SK-N-SH (cell line): ENCODE results near the gene HSPB7. TPM values are rescaled to one million over a fixed set of nuclear protein-coding genes. Genes with fewer than 3 reads are reported as not detected.
A peak's percentile ranks its signal among the peaks of the same experiment; 100 is the strongest.

Experiments used
- CTCF ChIA-PET: fragments of 300-600, 350-600 bp; formaldehyde crosslinking; extraction: SDS; loops from one replicate; lab custom pipeline; 2021; lab: Yijun Ruan, JAX
- POLR2A ChIA-PET: fragments of 350-600 bp; sonication (Branson Sonifier 250); formaldehyde crosslinking; extraction: SDS; loops from one replicate; lab custom pipeline; 2020; ENCODE audit warnings: antibody characterized with exemption, inconsistent platforms; lab: Yijun Ruan, JAX
- DNase-seq: peaks from one replicate; pipeline ENCODE4 v3.0.0; 2012
- H2AFZ ChIP-seq: fragments of 200-600 bp; sonication (generic); 2 replicates; pipeline ENCODE4 v1.8.1; 2016; ENCODE audit warnings: antibody characterized with exemption, mild to moderate bottlenecking, low read depth
- H3F3A ChIP-seq: fragments of 200-600 bp; sonication (generic); replicated peaks from 2 replicates; pipeline ENCODE3; 2016; ENCODE audit warnings: antibody characterized with exemption, mild to moderate bottlenecking; ENCODE audit not compliant: insufficient read depth
- H3K27ac ChIP-seq, 2 experiments: fragments of 200-500 bp in 1 of 2; fragments of 200-600 bp in 1 of 2; sonication (Bioruptor generic) in 1 of 2; sonication (generic), shearing (Covaris generic) in 1 of 2; 2 replicates each; pipeline versions ENCODE4 v1.5.1 to v1.6.1; 2014 to 2016; ENCODE audit warnings: low read depth in 2 of 2, inconsistent platforms in 1 of 2, low read length in 1 of 2, mild to moderate bottlenecking in 1 of 2, mixed read lengths in 1 of 2
- H3K27me3 ChIP-seq: fragments of 200-600 bp; sonication (generic), shearing (Covaris generic); 2 replicates; pipeline ENCODE4 v1.6.1; 2016; ENCODE audit warnings: mixed run types; ENCODE audit not compliant: insufficient read depth
- H3K36me3 ChIP-seq, 2 experiments: fragments of 200-500 bp in 1 of 2; fragments of 200-600 bp in 1 of 2; sonication (Bioruptor generic) in 1 of 2; sonication (generic) in 1 of 2; replicated peaks in 1 of 2; 2 replicates each; pipeline versions ENCODE3 to v1.5.1; 2014 to 2016; ENCODE audit warnings: low read length in 1 of 2, mild to moderate bottlenecking in 1 of 2; ENCODE audit not compliant: insufficient read depth in 2 of 2, control insufficient read depth in 1 of 2
- H3K4me1 ChIP-seq, 2 experiments: fragments of 200-500 bp in 1 of 2; fragments of 200-600 bp in 1 of 2; sonication (Bioruptor generic) in 1 of 2; sonication (generic), shearing (Covaris generic) in 1 of 2; 2 replicates each; pipeline versions ENCODE4 v1.5.1 to v1.6.1; 2014 to 2016; ENCODE audit warnings: low read depth in 1 of 2, low read length in 1 of 2, mixed run types in 1 of 2; ENCODE audit not compliant: insufficient read depth in 2 of 2, control insufficient read depth in 1 of 2
- H3K4me2 ChIP-seq: fragments of 200-600 bp; sonication (generic), shearing (Covaris generic); 2 replicates; pipeline ENCODE4 v1.6.1; 2017; ENCODE audit warnings: mixed run types
- H3K4me3 ChIP-seq, 2 experiments: fragments of 200-500 bp in 1 of 2; fragments of 200-600 bp in 1 of 2; sonication (Bioruptor generic) in 1 of 2; sonication (generic), shearing (Covaris generic) in 1 of 2; 2 replicates each; pipeline versions ENCODE4 v1.5.1 to v1.8.1; 2014 to 2016; ENCODE audit warnings: low read depth in 2 of 2, inconsistent platforms in 1 of 2, low read length in 1 of 2, mild to moderate bottlenecking in 1 of 2, mixed read lengths in 1 of 2, moderate library complexity in 1 of 2
- H3K79me2 ChIP-seq: fragments of 200-600 bp; sonication (generic); 2 replicates; pipeline ENCODE4 v1.8.1; 2017; ENCODE audit warnings: mild to moderate bottlenecking; ENCODE audit not compliant: insufficient read depth
- H3K9ac ChIP-seq: fragments of 200-600 bp; sonication (generic); 2 replicates; pipeline ENCODE4 v1.6.1; 2017; ENCODE audit warnings: mixed run types
- H3K9me2 ChIP-seq: fragments of 200-600 bp; sonication (generic); 2 replicates; pipeline ENCODE4 v1.6.1; 2017; ENCODE audit warnings: mixed run types
- H3K9me3 ChIP-seq: fragments of 200-600 bp; sonication (generic); 2 replicates; pipeline ENCODE4 v1.6.1; 2017; ENCODE audit warnings: mixed run types, mild to moderate bottlenecking, moderate library complexity
- H4K20me1 ChIP-seq: fragments of 200-600 bp; sonication (generic); 2 replicates; pipeline ENCODE4 v1.6.1; 2017; ENCODE audit warnings: mild to moderate bottlenecking, mixed run types; ENCODE audit not compliant: insufficient read depth
- FOSL2 ChIP-seq: IDR thresholded peaks from 2 replicates; pipeline ENCODE4 v1.4.0; 2012; ENCODE audit warnings: low read depth, mild to moderate bottlenecking, moderate library complexity, borderline replicate concordance
- FOXJ3 ChIP-seq: sonication (generic); formaldehyde crosslinking; IDR thresholded peaks from 2 replicates; pipeline ENCODE4 v1.5.1; 2020; ENCODE audit warnings: mild to moderate bottlenecking, missing genetic modification reagents
- FOXM1 ChIP-seq: IDR thresholded peaks from 2 replicates; pipeline ENCODE4 v1.4.0; 2012; ENCODE audit warnings: low read depth, mild to moderate bottlenecking
- GABPA ChIP-seq: IDR thresholded peaks from 2 replicates; pipeline ENCODE4 v1.4.0; 2012; ENCODE audit warnings: low read depth, mild to moderate bottlenecking
- GATA2 ChIP-seq: sonication (generic); formaldehyde crosslinking; IDR thresholded peaks from 2 replicates; pipeline ENCODE4 v1.5.0; 2020; ENCODE audit warnings: mild to moderate bottlenecking, missing genetic modification reagents
- MAX ChIP-seq: IDR thresholded peaks from 2 replicates; pipeline ENCODE4 v1.4.0; 2012; ENCODE audit warnings: low read depth
- NFIC ChIP-seq: IDR thresholded peaks from 2 replicates; pipeline ENCODE4 v1.4.0; 2012; ENCODE audit warnings: borderline replicate concordance
- RXRA ChIP-seq: IDR thresholded peaks from 2 replicates; pipeline ENCODE4 v1.4.0; 2012; ENCODE audit warnings: low read depth, mild to moderate bottlenecking, borderline replicate concordance
- TCF12 ChIP-seq: IDR thresholded peaks from 2 replicates; pipeline ENCODE4 v1.4.0; 2012
- TEAD4 ChIP-seq: IDR thresholded peaks from 2 replicates; pipeline ENCODE4 v1.4.0; 2012; ENCODE audit warnings: mild to moderate bottlenecking, borderline replicate concordance; ENCODE audit not compliant: insufficient read depth
- YY1 ChIP-seq: IDR thresholded peaks from 2 replicates; pipeline ENCODE4 v1.4.0; 2012; ENCODE audit warnings: low read depth, mild to moderate bottlenecking
- WGBS: methylation state at CpG from one replicate; pipeline ENCODE4 v1.1.6; 2017; ENCODE audit warnings: low lambda C conversion rate; 5-methylcytosine and 5-hydroxymethylcytosine counted together
- polyA plus RNA-seq, 3 experiments: library from polyadenylated mRNA; depleted of rRNA; stranded (reverse); fragments of >200 nt; gene quantifications; 2 replicates each; pipeline ENCODE4 v1.2.3, GENCODE V29; 2012
- TF ChIP-seq, protein P1 (sequence below): IDR thresholded peaks from 2 replicates; pipeline ENCODE4; 2012
- TF ChIP-seq, protein P2 (sequence below): IDR thresholded peaks from 2 replicates; pipeline ENCODE4 v1.4.0; 2012; ENCODE audit warnings: low read depth, borderline replicate concordance
- TF ChIP-seq, protein P3 (sequence below): fragments of 200-600 bp; sonication (generic); IDR thresholded peaks from 2 replicates; pipeline ENCODE4 v1.6.1; 2017; ENCODE audit warnings: antibody characterized with exemption, mild to moderate bottlenecking, moderate library complexity
- TF ChIP-seq, protein P4 (sequence below): IDR thresholded peaks from 2 replicates; pipeline ENCODE4 v1.4.0; 2012; ENCODE audit warnings: low read depth, borderline replicate concordance
- TF ChIP-seq, protein P5 (sequence below): fragments of 150-350 bp; IDR thresholded peaks from 2 replicates; pipeline ENCODE4 v1.6.1; 2017; ENCODE audit warnings: antibody characterized with exemption, low read length, low read depth, borderline replicate concordance

Gene HSPB7
- polyA plus RNA-seq, 1 of the 3 experiments (the other 2 are of a cell fraction), result 0.05 TPM

- POLR2A ChIA-PET, result no interaction called here
- peaks cover 10 to 56% of the 10 kb centered on the region in 2 experiments; a peak in 2 of 4 replicates for H3K4me1 ChIP-seq
- TF ChIP-seq TCF12, result no peak
- no peak for TF ChIP-seq MAX
- TF ChIP-seq TEAD4, result no peak
- no peak for TF ChIP-seq GABPA
- TF ChIP-seq NFIC, result no peak
- no peak for TF ChIP-seq YY1
- TF ChIP-seq FOXM1, result no peak
- TF ChIP-seq, protein P1, sequence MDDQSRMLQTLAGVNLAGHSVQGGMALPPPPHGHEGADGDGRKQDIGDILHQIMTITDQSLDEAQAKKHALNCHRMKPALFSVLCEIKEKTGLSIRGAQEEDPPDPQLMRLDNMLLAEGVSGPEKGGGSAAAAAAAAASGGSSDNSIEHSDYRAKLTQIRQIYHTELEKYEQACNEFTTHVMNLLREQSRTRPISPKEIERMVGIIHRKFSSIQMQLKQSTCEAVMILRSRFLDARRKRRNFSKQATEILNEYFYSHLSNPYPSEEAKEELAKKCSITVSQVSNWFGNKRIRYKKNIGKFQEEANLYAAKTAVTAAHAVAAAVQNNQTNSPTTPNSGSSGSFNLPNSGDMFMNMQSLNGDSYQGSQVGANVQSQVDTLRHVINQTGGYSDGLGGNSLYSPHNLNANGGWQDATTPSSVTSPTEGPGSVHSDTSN, result no peak
- TF ChIP-seq, protein P2, sequence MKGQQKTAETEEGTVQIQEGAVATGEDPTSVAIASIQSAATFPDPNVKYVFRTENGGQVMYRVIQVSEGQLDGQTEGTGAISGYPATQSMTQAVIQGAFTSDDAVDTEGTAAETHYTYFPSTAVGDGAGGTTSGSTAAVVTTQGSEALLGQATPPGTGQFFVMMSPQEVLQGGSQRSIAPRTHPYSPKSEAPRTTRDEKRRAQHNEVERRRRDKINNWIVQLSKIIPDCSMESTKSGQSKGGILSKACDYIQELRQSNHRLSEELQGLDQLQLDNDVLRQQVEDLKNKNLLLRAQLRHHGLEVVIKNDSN, result no peak
- TF ChIP-seq, protein P3, sequence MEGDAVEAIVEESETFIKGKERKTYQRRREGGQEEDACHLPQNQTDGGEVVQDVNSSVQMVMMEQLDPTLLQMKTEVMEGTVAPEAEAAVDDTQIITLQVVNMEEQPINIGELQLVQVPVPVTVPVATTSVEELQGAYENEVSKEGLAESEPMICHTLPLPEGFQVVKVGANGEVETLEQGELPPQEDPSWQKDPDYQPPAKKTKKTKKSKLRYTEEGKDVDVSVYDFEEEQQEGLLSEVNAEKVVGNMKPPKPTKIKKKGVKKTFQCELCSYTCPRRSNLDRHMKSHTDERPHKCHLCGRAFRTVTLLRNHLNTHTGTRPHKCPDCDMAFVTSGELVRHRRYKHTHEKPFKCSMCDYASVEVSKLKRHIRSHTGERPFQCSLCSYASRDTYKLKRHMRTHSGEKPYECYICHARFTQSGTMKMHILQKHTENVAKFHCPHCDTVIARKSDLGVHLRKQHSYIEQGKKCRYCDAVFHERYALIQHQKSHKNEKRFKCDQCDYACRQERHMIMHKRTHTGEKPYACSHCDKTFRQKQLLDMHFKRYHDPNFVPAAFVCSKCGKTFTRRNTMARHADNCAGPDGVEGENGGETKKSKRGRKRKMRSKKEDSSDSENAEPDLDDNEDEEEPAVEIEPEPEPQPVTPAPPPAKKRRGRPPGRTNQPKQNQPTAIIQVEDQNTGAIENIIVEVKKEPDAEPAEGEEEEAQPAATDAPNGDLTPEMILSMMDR, result no peak
- no peak for TF ChIP-seq FOXJ3 (CRISPR knock-in tag)
- TF ChIP-seq, all 33 proteins: peak for 0
- no peak overlapping the region for H3K9ac ChIP-seq
- no peaks in the 10 kb centered on the region for H3K9me3 ChIP-seq
- no peaks in the 10 kb centered on the region for H3K79me2 ChIP-seq
- no peaks in the 10 kb centered on the region for H3F3A ChIP-seq
- H3K4me2 ChIP-seq, result no peak overlapping the region
- H3K36me3 ChIP-seq, result no peaks in the 10 kb centered on the region
- 91% methylated on average over 8 of the region's 25 CpGs for WGBS
- DNase-seq, result no peak
- H3K9me2 ChIP-seq, result no peaks in the 10 kb centered on the region
- no peaks in the 10 kb centered on the region for H4K20me1 ChIP-seq
- H3K27ac ChIP-seq, result no peak overlapping the region
- no peak overlapping the region for H2AFZ ChIP-seq
- no peaks in the 10 kb centered on the region for H3K27me3 ChIP-seq
- H3K4me3 ChIP-seq, result no peak overlapping the region
- CTCF ChIA-PET, result interaction anchor here (1.9 to 4.8 kb wide), 3 partner anchors 17 to 41 kb away, joined by 8 to 27 read pairs (median 14); no protein-coding TSS in a partner anchor
Measured at GRCh38 chr1:16015491-16015890, 2.4 kb downstream of the HSPB7 start.

DNA sequence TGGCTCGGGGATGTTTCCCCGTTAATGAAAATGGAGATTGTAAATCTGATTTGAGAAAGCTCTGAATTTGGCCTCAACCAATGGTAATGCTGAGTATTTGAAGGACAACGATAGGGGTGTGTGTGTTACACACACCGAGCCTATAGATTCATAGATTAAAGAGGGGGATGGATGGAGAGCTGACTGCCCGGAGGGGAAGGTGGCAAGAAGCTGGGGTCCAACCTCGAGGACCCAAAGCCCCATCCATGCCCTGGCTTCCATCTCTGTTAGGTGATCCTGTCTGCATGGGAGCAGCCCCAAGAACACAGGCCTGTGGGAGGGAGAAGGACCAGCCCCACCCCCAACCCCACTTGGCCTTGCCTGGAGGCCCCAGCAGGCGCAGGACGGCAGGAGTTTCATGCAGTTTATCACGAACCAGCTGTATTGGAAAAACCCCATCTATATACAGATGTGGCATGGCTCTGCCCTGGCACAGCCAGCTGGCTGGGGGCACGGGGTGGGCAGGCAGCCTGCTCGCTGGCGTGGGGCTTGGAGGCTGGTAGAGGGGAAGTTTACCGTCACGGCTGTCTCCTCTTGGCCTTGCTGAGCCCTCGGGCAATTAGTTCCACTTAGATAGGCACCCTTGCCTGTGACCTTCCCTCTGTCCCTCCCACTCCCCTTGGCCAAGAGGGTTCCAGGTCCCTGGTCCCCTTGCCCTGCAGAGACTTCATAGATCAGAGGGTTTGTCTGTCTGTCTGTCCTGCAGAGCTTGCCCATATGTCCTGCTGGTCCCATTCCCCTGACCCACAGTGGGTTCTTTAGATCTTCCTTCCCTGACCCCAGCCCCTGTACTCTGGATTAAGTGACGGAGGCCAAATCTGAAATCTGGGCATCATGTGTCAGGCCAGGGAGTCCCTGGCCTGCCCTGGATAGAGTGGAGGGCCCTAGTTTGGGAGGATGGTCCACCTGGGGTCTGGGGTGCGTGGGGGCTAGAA lies 3.0 kb downstream of the HSPB7 start:
- H3K36me3 ChIP-seq, result no peaks in the 10 kb centered on the region
- H3K4me1 ChIP-seq, result peaks cover 6 to 49% of the 10 kb centered on the region in 2 experiments; a peak in 2 of 4 replicates
- H3F3A ChIP-seq, result no peaks in the 10 kb centered on the region
- DNase-seq, result peak; percentile 80
- H3K27ac ChIP-seq, result peak overlapping the region in 1 of 2 experiments; percentile 28; a peak in 1 of 4 replicates
- no peak overlapping the region for H3K4me2 ChIP-seq
- no peaks in the 10 kb centered on the region for H3K9me3 ChIP-seq
- H3K4me3 ChIP-seq, result no peak overlapping the region
- H2AFZ ChIP-seq, result no peak overlapping the region
- WGBS, result 72% methylated on average over 17 of the region's 17 CpGs
- CTCF ChIA-PET, result interaction anchor here (0.7 to 4.8 kb wide), 10 partner anchors 18 to 365 kb away, joined by 3 to 27 read pairs (median 3); partner anchors contain the start of gene FAM131C
- no peaks in the 10 kb centered on the region for H3K9me2 ChIP-seq
- H4K20me1 ChIP-seq, result no peaks in the 10 kb centered on the region
- no peaks in the 10 kb centered on the region for H3K79me2 ChIP-seq
- TF ChIP-seq FOXJ3 (CRISPR knock-in tag), result peak; percentile 51; the same call in 1 of the 2 replicates
- TF ChIP-seq RXRA, result no peak
- peak; percentile 15; the same call in 1 of the 2 replicates for TF ChIP-seq GATA2 (CRISPR knock-in tag)
- TF ChIP-seq, protein P4, sequence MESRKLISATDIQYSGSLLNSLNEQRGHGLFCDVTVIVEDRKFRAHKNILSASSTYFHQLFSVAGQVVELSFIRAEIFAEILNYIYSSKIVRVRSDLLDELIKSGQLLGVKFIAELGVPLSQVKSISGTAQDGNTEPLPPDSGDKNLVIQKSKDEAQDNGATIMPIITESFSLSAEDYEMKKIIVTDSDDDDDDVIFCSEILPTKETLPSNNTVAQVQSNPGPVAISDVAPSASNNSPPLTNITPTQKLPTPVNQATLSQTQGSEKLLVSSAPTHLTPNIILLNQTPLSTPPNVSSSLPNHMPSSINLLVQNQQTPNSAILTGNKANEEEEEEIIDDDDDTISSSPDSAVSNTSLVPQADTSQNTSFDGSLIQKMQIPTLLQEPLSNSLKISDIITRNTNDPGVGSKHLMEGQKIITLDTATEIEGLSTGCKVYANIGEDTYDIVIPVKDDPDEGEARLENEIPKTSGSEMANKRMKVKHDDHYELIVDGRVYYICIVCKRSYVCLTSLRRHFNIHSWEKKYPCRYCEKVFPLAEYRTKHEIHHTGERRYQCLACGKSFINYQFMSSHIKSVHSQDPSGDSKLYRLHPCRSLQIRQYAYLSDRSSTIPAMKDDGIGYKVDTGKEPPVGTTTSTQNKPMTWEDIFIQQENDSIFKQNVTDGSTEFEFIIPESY, result no peak
- no peak for TF ChIP-seq FOSL2
- TF ChIP-seq, protein P5, sequence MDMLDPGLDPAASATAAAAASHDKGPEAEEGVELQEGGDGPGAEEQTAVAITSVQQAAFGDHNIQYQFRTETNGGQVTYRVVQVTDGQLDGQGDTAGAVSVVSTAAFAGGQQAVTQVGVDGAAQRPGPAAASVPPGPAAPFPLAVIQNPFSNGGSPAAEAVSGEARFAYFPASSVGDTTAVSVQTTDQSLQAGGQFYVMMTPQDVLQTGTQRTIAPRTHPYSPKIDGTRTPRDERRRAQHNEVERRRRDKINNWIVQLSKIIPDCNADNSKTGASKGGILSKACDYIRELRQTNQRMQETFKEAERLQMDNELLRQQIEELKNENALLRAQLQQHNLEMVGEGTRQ, result no peak
- POLR2A ChIA-PET, result no interaction called here
- no peak overlapping the region for H3K9ac ChIP-seq
- no peaks in the 10 kb centered on the region for H3K27me3 ChIP-seq
